Gastrocnemius medialis (tissue), 4 donors: Measurements from ENCODE around the gene KCND1.

Experiments
- CTCF ChIP-seq, 5 experiments: fragments of 450-650 bp in 3 of 5; fragments of 200-600 bp in 2 of 5; sonication (generic) in 2 of 5; IDR thresholded peaks in 4 of 5; conservative IDR thresholded peaks in 1 of 5; 1 replicate in 4 of 5; 2 replicates in 1 of 5; pipeline ENCODE4 v1.5.1; 2016 to 2019; ENCODE audit warnings: antibody characterized with exemption in 5 of 5, mild to moderate bottlenecking in 3 of 5, moderate library complexity in 3 of 5
- POLR2A ChIP-seq, 2 donors: fragments of 450-650 bp; IDR thresholded peaks; one replicate each; pipeline ENCODE4 v1.6.1; 2017; ENCODE audit warnings: antibody characterized with exemption in 2 of 2, mild to moderate bottlenecking in 2 of 2, moderate library complexity in 2 of 2

- no peak for TF ChIP-seq CTCF (IDR thresholded peaks at IDR 0.05 in 4 of 5, conservative IDR thresholded peaks at IDR 0.05 in 1 of 5)
- no peak for TF ChIP-seq POLR2A (IDR thresholded peaks at IDR 0.05)
Measured at GRCh38 chrX:48924270-48924669, 47.4 kb downstream of the KCND1 start.
